Measurements from ENCODE around the gene TMEM88.

GRCh38 chr17:7842380-7843256 lies 12.2 kb upstream of the TMEM88 start:
- TF ChIP-seq EZH2 (IDR thresholded peaks at IDR 0.05; ENCODE audit: borderline replicate concordance), result no peak
- TF ChIP-seq, protein P1, sequence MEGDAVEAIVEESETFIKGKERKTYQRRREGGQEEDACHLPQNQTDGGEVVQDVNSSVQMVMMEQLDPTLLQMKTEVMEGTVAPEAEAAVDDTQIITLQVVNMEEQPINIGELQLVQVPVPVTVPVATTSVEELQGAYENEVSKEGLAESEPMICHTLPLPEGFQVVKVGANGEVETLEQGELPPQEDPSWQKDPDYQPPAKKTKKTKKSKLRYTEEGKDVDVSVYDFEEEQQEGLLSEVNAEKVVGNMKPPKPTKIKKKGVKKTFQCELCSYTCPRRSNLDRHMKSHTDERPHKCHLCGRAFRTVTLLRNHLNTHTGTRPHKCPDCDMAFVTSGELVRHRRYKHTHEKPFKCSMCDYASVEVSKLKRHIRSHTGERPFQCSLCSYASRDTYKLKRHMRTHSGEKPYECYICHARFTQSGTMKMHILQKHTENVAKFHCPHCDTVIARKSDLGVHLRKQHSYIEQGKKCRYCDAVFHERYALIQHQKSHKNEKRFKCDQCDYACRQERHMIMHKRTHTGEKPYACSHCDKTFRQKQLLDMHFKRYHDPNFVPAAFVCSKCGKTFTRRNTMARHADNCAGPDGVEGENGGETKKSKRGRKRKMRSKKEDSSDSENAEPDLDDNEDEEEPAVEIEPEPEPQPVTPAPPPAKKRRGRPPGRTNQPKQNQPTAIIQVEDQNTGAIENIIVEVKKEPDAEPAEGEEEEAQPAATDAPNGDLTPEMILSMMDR (IDR thresholded peaks at IDR 0.05; ENCODE audit: poor library complexity), result no peak

Data from hepatocyte (in vitro differentiated cells).